HG03442 (cell line): ENCODE measurements around the gene CMIP.

Source experiments
- ATAC-seq: cut with Tn5 transposase; IDR thresholded peaks from one replicate; pipeline ENCODE4 v1.9.1; 2021; ENCODE audit warnings: mild to moderate bottlenecking, moderate library complexity; ENCODE audit not compliant: unreplicated experiment

Gene CMIP

GRCh38 chr16:81597079-81597658 lies 152.6 kb downstream of the CMIP start:
- ATAC-seq: no peak

- ATAC-seq: no peak
Observed at GRCh38 chr16:81598083-81598482, 153.5 kb downstream of the CMIP start.

GRCh38 chr16:81599034-81599744 lies 154.6 kb downstream of the CMIP start:
- no peak for ATAC-seq

- ATAC-seq: no peak
Observed at GRCh38 chr16:81600275-81600674, 155.7 kb downstream of the CMIP start.

GRCh38 chr16:81601008-81601428 lies 156.4 kb downstream of the CMIP start:
- ATAC-seq: no peak

GRCh38 chr16:81601601-81602255 lies 157.1 kb downstream of the CMIP start:
- ATAC-seq: no peak

- no peak for ATAC-seq
Observed at GRCh38 chr16:81602256-81602776, 157.7 kb downstream of the CMIP start.

- ATAC-seq: no peak
Observed at GRCh38 chr16:81602792-81603191, 158.2 kb downstream of the CMIP start.

- ATAC-seq: no peak
Observed at GRCh38 chr16:81604960-81605383, 160.4 kb downstream of the CMIP start.

GRCh38 chr16:81606039-81606438 lies 161.4 kb downstream of the CMIP start:
- ATAC-seq: no peak

- ATAC-seq: no peak
Observed at GRCh38 chr16:81607006-81607405, 162.4 kb downstream of the CMIP start.

- ATAC-seq: no peak
Observed at GRCh38 chr16:81607805-81608522, 163.4 kb downstream of the CMIP start.

- no peak for ATAC-seq
Observed at GRCh38 chr16:81608523-81609209, 164.1 kb downstream of the CMIP start.

- ATAC-seq: no peak
Observed at GRCh38 chr16:81609323-81609892, 164.8 kb downstream of the CMIP start.

GRCh38 chr16:81610144-81610842 lies 165.7 kb downstream of the CMIP start:
- ATAC-seq: no peak

GRCh38 chr16:81610936-81611335 lies 166.3 kb downstream of the CMIP start:
- ATAC-seq: no peak

- ATAC-seq: no peak
Observed at GRCh38 chr16:81611721-81612120, 167.1 kb downstream of the CMIP start.

GRCh38 chr16:81612351-81613163 lies 167.9 kb downstream of the CMIP start:
- ATAC-seq: no peak

GRCh38 chr16:81614171-81614570 lies 169.6 kb downstream of the CMIP start:
- no peak for ATAC-seq
